Measurements from ENCODE around the gene CCL15. TPM values are rescaled to one million over a fixed set of nuclear protein-coding genes. Genes with fewer than 3 reads are reported as not detected.

CCL15 gene
- total and polyA plus RNA-seq, 2 of the 13 experiments (the other 11 are each of a cell fraction or from before 2014, with no cell fraction given), result 29.2 to 45.9 TPM

DNA sequence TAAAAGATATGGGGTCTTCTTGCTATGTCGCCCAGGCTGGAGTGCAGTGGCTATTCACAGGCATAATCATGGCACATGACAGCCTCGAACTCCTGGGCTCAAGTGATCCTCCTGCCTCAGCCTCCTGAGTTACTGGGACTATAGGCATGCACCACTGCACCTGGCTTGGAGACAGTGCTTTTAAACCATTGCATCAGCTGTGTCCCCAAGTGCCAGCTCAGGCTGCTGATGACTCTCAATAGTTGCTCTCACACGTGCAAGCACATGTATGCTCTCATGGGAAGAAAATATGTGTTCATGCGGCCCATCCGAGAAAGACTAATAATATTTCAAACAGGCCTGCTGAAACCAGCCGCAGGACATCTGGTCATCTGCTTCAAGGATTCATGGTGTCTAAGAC is 28.8 kb downstream of the CCL15 start (continued):
- TF ChIP-seq, protein P1, sequence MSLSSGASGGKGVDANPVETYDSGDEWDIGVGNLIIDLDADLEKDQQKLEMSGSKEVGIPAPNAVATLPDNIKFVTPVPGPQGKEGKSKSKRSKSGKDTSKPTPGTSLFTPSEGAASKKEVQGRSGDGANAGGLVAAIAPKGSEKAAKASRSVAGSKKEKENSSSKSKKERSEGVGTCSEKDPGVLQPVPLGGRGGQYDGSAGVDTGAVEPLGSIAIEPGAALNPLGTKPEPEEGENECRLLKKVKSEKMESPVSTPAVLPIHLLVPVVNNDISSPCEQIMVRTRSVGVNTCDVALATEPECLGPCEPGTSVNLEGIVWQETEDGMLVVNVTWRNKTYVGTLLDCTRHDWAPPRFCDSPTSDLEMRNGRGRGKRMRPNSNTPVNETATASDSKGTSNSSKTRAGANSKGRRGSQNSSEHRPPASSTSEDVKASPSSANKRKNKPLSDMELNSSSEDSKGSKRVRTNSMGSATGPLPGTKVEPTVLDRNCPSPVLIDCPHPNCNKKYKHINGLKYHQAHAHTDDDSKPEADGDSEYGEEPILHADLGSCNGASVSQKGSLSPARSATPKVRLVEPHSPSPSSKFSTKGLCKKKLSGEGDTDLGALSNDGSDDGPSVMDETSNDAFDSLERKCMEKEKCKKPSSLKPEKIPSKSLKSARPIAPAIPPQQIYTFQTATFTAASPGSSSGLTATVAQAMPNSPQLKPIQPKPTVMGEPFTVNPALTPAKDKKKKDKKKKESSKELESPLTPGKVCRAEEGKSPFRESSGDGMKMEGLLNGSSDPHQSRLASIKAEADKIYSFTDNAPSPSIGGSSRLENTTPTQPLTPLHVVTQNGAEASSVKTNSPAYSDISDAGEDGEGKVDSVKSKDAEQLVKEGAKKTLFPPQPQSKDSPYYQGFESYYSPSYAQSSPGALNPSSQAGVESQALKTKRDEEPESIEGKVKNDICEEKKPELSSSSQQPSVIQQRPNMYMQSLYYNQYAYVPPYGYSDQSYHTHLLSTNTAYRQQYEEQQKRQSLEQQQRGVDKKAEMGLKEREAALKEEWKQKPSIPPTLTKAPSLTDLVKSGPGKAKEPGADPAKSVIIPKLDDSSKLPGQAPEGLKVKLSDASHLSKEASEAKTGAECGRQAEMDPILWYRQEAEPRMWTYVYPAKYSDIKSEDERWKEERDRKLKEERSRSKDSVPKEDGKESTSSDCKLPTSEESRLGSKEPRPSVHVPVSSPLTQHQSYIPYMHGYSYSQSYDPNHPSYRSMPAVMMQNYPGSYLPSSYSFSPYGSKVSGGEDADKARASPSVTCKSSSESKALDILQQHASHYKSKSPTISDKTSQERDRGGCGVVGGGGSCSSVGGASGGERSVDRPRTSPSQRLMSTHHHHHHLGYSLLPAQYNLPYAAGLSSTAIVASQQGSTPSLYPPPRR (CRISPR knock-in tag; IDR thresholded peaks at IDR 0.05; ENCODE audit: borderline replicate concordance), result no peak
- TF ChIP-seq HES4 (CRISPR knock-in tag; IDR thresholded peaks at IDR 0.05; ENCODE audit: borderline replicate concordance) (no peak), ZNF841 (CRISPR knock-in tag; IDR thresholded peaks at IDR 0.05; ENCODE audit: borderline replicate concordance) (no peak), ZNF660 (CRISPR knock-in tag; IDR thresholded peaks at IDR 0.05; ENCODE audit: borderline replicate concordance, low read depth) (no peak), SRSF4 (IDR thresholded peaks at IDR 0.05; ENCODE audit: low read depth, low read length, poor library complexity, severe bottlenecking) (no peak), ZNF34 (CRISPR knock-in tag; IDR thresholded peaks at IDR 0.05; ENCODE audit: borderline replicate concordance) (no peak), ZMYM3 (CRISPR knock-in tag; IDR thresholded peaks at IDR 0.05) (peak; percentile 89), EP300 (IDR thresholded peaks at IDR 0.05; ENCODE audit: low read depth in 2 of 2, low read length in 2 of 2) (no peak), EP300 (CRISPR knock-in tag; IDR thresholded peaks at IDR 0.05; ENCODE audit: borderline replicate concordance) (no peak), ZNF230 (CRISPR knock-in tag; IDR thresholded peaks at IDR 0.05) (no peak), ARNTL (CRISPR knock-in tag; IDR thresholded peaks at IDR 0.05) (no peak), MYC (CRISPR knock-in tag; IDR thresholded peaks at IDR 0.05; ENCODE audit: borderline replicate concordance) (0 out of 2 replicates have a peak, but pooled peaks have one; percentile 34), ZNF446 (CRISPR knock-in tag; IDR thresholded peaks at IDR 0.05) (no peak)
- TF ChIP-seq, protein P2, sequence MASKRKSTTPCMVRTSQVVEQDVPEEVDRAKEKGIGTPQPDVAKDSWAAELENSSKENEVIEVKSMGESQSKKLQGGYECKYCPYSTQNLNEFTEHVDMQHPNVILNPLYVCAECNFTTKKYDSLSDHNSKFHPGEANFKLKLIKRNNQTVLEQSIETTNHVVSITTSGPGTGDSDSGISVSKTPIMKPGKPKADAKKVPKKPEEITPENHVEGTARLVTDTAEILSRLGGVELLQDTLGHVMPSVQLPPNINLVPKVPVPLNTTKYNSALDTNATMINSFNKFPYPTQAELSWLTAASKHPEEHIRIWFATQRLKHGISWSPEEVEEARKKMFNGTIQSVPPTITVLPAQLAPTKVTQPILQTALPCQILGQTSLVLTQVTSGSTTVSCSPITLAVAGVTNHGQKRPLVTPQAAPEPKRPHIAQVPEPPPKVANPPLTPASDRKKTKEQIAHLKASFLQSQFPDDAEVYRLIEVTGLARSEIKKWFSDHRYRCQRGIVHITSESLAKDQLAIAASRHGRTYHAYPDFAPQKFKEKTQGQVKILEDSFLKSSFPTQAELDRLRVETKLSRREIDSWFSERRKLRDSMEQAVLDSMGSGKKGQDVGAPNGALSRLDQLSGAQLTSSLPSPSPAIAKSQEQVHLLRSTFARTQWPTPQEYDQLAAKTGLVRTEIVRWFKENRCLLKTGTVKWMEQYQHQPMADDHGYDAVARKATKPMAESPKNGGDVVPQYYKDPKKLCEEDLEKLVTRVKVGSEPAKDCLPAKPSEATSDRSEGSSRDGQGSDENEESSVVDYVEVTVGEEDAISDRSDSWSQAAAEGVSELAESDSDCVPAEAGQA (IDR thresholded peaks at IDR 0.05; ENCODE audit: low read depth), result no peak
- TF ChIP-seq, protein P2 (CRISPR knock-in tag; IDR thresholded peaks at IDR 0.05; ENCODE audit: borderline replicate concordance), result no peak
- TF ChIP-seq, protein P3, sequence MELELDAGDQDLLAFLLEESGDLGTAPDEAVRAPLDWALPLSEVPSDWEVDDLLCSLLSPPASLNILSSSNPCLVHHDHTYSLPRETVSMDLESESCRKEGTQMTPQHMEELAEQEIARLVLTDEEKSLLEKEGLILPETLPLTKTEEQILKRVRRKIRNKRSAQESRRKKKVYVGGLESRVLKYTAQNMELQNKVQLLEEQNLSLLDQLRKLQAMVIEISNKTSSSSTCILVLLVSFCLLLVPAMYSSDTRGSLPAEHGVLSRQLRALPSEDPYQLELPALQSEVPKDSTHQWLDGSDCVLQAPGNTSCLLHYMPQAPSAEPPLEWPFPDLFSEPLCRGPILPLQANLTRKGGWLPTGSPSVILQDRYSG (CRISPR knock-in tag; IDR thresholded peaks at IDR 0.05), result no peak
- TF ChIP-seq, protein P4, sequence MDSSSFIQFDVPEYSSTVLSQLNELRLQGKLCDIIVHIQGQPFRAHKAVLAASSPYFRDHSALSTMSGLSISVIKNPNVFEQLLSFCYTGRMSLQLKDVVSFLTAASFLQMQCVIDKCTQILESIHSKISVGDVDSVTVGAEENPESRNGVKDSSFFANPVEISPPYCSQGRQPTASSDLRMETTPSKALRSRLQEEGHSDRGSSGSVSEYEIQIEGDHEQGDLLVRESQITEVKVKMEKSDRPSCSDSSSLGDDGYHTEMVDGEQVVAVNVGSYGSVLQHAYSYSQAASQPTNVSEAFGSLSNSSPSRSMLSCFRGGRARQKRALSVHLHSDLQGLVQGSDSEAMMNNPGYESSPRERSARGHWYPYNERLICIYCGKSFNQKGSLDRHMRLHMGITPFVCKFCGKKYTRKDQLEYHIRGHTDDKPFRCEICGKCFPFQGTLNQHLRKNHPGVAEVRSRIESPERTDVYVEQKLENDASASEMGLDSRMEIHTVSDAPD (CRISPR knock-in tag; IDR thresholded peaks at IDR 0.05), result no peak
